ENCODE measurements around the gene PELI1.
"Not testable (repeated sequence)": the region's sequence is repeated elsewhere in the genome, so short reads cannot be mapped to it uniquely, and the experiment has no call there.

PELI1 gene

GRCh38 chr2:64122358-64122757 lies 21.9 kb downstream of the PELI1 start:
- DNase-seq (ENCODE audit: low spot score) = no peak

- DNase-seq (ENCODE audit: low spot score) = no peak
These were observed 23.3 kb downstream of the PELI1 start for GRCh38 chr2:64120928-64121327.

- no peak for DNase-seq (ENCODE audit: low spot score)
These were observed 24.2 kb downstream of the PELI1 start for GRCh38 chr2:64120008-64120407.

GRCh38 chr2:64119369-64119768 lies 24.9 kb downstream of the PELI1 start:
- DNase-seq (ENCODE audit: low spot score) = no peak

- DNase-seq (ENCODE audit: low spot score) = no peak
These were observed 28.2 kb downstream of the PELI1 start for GRCh38 chr2:64115808-64116598.

- DNase-seq (ENCODE audit: low spot score) = no peak
These were observed 29.3 kb downstream of the PELI1 start for GRCh38 chr2:64114912-64115277.

- peak; percentile 67 for DNase-seq (ENCODE audit: low spot score)
These were observed 29.9 kb downstream of the PELI1 start for GRCh38 chr2:64114063-64114911.

GRCh38 chr2:64112016-64112415 lies 32.2 kb downstream of the PELI1 start:
- DNase-seq (ENCODE audit: low spot score) = no peak

- no peak for DNase-seq (ENCODE audit: low spot score)
These were observed 32.8 kb downstream of the PELI1 start for GRCh38 chr2:64111426-64111825.

- DNase-seq (ENCODE audit: low spot score) = no peak
These were observed 35.5 kb downstream of the PELI1 start for GRCh38 chr2:64108666-64109241.

GRCh38 chr2:64106481-64106880 lies 37.7 kb downstream of the PELI1 start:
- DNase-seq (ENCODE audit: low spot score) = no peak

GRCh38 chr2:64105670-64106461 lies 38.4 kb downstream of the PELI1 start:
- no peak for DNase-seq (ENCODE audit: low spot score)

- no peak for DNase-seq (ENCODE audit: low spot score)
These were observed 39.3 kb downstream of the PELI1 start for GRCh38 chr2:64104933-64105332.

- not testable (repeated sequence) for DNase-seq (ENCODE audit: low spot score)
These were observed 41.5 kb downstream of the PELI1 start for GRCh38 chr2:64102736-64103135.

- peak; percentile 46 for DNase-seq (ENCODE audit: low spot score)
These were observed 43.1 kb downstream of the PELI1 start for GRCh38 chr2:64101141-64101591.

GRCh38 chr2:64100584-64100983 lies 43.6 kb downstream of the PELI1 start:
- DNase-seq (ENCODE audit: low spot score) = not testable (repeated sequence)

- no peak for DNase-seq (ENCODE audit: low spot score)
These were observed 49.4 kb downstream of the PELI1 start for GRCh38 chr2:64094663-64095382.

- no peak for DNase-seq (ENCODE audit: low spot score)
These were observed 50.9 kb downstream of the PELI1 start for GRCh38 chr2:64093341-64093740.

GRCh38 chr2:64092502-64092901 lies 51.7 kb downstream of the PELI1 start:
- DNase-seq (ENCODE audit: low spot score) = no peak

GRCh38 chr2:64090264-64090663 lies 54.0 kb downstream of the PELI1 start:
- no peak for DNase-seq (ENCODE audit: low spot score)

- DNase-seq (ENCODE audit: low spot score) = no peak
These were observed 57.7 kb downstream of the PELI1 start for GRCh38 chr2:64086347-64087082.
